Hematopoietic multipotent progenitor cell treated with erythropoietin and hydrocortisone succinate and interleukin-3 and kit ligand, for 6 days (in vitro differentiated cells): ENCODE results near the gene SSPN.
"Not testable (repeated sequence)": the region's sequence is repeated elsewhere in the genome, so short reads cannot be mapped to it uniquely, and the experiment has no call there.

ENCODE experiments used
- DNase-seq: peaks from one replicate; pipeline ENCODE4 v3.0.0-alpha.2; 2015

The SSPN gene

DNA sequence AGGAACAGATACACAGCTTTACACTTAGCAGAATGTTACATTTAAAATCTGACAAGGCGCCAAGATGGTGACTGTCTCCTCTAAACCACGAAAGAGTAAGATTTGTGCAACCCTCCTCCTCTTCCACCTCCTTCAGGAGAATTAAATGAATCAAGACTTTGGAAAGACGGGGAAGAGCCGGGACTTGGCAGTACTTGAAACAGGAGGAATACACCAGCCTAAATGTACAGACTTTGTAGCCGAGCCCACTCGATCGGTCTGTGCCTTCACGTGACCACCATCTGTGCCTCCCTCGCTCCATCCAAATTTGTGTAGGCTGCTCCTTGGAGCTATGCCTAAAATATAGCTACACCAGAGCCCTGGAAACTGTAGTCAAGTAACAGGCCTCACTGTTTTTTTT lies 38.3 kb downstream of the SSPN start:
- no peak for DNase-seq

DNA sequence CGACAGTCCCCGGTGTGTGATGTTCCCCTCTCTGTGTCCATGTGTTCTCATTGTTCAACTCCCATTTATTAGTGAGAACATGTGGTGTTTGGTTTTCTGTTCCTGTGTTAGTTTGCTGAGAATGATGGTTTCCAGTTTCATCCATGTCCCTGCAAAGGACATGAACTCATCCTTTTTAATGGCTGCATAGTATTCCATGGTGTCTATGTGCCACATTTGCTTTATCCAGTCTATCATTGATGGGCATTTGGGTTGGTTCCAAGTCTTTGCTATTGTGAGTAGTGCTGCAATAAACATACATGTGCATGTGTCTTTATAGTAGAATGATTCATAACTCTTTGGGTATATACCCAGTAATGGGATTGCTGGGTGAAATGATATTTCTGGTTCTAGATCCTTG lies 40.1 kb downstream of the SSPN start:
- not testable (repeated sequence) for DNase-seq

DNA sequence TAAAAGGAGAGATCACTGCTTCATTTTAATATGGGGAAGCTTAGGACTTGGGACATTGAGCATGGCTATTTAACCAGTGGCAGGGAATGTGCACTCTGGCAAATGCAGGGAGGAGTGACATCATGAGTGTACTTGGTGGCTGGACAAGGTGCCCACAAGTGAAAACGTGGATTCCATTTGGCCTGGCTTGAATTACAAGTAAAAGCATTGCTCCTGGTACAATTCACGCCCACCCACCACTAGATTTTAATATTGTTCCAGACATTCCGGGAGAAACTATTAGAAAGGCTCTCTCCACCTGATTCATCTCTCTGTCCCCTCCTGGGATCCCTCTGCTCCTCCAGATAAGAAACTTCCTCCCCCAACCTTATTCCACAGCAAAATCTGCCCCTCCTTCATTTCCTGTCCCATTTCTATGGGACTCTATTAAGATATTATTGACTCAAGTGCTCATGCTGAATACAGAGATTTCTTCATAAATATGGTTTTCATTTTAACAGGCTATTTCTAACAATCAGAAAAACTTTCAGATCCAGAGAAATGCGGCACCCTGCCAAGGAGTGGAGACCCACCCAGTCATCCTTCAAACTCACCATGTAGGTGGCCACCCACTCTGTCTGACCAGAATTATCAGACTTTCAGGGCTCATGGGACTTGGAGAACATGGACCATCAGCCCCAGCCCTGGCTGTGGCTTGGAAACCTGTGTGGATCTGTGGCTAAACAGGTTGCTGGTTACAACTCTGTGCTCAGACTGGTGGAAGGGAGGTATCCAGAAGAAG lies 43.2 kb downstream of the SSPN start:
- DNase-seq: no peak

DNA sequence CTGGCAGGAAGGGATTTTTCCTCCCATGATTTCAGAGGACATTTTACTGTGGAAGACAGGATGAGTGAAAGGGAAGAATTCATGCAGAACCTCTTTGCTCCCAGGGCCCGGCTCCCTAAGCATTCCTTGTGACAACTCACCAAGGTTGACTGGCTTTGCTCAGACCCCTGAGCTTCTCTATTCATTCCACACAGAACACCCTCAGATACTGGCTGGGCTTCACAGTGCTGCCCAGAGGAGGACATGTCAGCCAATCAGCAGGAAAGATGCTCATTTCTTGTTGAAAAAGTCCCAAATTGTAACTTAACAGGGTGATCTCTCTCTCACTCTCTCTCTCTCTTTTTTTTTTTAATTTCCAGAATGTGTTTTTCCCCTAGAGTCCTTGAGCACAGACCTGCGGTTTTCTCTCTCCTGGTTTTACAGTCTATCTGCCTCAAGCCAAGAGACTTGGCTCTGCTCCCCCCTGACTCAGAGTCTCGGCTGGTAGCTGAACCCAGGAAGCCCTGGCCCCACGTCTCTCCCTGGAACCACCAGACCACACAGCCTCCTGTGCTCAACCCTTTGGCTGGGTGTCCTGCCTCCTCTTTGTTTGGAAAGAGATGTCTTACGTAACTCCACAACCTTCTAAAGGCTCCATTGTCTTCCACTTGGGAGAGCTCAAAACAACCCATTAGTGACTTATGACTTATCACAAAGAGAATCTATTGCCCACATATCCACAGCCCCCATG lies 43.9 kb downstream of the SSPN start:
- DNase-seq: no peak

DNA sequence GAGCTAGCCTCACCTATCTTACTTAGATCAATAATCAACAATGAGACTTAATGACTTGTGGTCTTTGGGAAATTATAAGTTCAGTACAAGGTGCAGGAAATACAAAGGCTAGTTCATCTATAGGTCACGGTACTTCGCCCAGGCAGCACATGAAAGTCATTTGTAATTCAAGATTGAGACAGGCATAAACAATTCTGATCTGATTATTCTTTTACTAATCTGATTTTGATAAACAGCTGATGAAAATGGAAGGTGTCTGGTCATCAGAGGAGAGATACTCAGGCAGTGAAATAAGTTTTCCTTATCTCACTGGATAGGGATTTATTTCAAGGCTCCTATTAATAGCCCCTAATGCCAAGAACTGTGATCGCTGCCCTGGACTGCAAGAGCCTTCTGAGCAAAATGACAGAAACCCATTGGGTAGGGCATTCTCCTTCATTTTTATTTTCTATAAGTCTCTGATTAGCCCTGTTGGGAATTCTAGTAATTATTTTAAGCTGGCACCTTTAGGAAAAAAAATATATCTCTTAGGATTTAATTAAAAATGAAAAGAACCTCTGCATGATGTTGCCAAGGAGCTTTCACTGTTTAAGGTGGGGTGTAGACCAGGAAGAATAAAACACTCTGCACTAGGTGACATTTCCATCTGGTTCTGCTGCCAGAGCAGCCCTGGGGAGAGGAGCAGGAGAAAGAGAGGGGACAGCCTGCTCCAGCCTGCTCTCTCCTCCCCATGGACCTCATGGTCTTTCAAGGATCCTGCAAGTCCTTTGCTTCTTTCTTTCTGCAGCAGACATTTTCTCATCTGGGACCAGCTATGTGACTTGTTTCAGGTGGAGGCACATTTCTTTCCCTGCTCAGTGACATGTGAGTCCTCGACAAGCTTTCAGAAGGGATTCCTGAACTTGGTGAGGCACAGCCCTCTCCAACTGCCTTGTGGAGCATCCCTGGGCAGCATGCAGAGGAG lies 44.8 kb downstream of the SSPN start:
- no peak for DNase-seq

DNA sequence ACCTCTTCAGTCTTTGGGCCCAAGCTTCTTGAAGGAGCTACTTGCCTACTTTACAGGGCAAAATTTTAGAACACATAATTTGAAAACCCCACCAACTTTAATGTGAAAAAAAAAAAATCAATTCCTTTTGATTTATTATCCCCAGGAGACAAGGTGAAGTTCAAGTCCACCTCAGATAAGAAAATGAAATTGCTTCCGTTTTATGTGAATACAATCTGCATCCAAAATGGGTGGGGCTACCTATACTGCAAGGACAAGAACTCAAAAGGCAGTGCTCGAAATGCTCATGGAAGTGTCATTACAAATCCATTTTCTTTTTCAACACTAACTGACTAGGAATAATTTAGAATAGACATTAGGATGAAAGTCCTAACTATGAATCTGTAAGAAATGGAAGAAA lies 45.7 kb downstream of the SSPN start:
- DNase-seq: no peak

DNA sequence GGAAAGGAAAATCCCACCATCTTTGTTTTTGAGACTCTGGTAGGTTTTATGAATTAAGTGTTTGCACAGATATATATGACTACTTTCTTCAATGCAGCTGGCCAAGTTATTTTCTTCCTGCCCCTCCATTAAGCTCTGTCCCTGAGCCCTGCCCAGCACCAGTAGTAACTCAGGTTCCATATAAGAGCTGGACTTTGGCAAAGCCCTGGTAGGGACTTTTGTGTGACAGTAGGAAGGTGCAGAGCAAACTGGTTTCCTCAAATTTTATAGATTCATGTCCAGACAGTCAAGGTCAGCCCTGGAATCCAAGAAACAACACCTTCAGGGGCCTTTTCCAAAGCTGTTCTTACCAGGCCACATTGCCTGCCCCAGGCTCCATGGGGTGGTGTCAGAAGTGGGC lies 47.3 kb downstream of the SSPN start:
- no peak for DNase-seq

DNA sequence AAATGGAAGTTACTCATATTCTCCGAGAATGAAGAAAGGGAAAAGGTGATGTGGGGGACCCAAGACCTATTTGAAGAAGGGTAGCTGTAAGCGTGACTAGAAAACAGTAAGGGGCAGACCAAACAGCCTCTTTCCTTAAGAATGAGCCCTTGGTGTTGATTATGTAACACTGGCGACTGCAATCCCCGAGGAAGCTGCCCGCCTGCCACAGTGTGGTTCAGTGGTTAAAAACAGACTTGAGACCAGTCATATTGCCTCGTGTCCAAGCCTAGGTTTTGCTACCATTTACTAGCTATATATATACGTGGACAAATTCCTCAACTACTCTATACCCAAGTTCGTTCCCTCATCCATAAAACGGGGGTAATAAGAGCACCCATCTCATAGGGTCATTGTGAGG lies 49.1 kb downstream of the SSPN start:
- no peak for DNase-seq

DNA sequence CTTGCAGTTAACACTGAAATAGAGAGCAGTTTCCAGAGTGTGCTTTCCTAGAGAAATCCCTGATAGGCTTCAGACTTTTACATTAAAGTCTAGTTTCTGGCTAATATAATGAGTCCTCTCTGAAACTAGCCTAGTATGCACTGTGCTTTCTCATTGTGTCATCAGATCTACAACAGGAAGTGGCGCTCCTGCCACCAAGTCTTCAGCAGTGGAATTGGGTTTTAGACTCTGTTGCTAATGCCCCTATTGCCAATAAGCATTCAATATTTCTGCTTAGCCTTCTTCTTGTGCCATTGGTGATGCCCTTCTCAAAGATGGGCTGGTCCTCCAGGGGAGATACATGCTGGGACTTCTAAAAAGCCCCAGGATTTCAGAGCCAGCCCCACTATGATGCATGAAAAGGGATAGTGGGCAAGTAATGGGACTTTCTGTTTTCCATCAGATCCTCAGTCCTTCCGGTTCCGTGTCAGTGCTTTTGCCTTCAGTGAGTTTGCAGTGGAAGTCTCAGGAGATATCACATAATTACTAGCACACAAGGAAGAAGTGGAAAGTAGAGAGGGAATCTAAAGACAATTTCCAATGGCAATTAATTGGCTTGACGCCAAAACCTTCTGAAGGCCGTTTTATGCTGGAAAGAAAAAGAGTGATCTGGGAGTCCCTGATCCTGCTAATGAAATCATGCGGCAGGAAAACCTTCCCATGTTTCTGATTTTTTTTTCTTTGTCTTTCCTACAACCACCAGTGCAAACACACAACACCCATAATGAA lies 50.0 kb downstream of the SSPN start:
- peak; percentile 14 for DNase-seq

DNA sequence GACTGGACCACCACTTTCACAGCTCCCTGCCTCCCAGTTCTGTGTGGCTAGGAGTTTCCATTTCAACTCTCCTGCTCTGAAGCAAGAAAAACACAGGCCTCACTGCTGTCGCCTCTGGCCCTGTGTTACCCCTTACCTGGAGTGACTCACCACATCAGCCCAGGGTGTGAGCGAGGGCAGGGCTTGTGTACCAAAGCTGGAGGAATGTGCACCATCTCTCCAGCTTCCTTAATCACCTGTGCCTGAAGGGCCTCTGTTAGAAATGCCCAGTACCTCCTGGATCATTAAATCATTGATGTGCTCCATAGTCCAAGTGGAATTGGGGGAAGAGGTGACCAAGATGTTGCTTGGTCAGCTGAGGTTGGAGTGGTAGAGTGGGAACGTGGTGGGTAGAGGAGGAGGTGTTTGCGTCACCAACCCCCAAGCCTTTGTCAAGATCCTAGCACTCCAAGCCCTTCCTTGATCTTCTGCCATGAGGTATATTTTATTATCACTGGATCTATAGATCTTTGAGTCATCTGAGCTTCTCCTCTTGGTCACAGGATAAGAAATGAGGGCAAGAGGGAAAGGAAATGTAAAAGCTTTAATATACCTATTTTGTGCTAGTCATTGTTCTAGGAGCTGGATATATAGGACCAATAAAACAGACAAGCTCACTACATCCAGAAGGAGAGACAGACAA lies 51.3 kb downstream of the SSPN start:
- no peak for DNase-seq

DNA sequence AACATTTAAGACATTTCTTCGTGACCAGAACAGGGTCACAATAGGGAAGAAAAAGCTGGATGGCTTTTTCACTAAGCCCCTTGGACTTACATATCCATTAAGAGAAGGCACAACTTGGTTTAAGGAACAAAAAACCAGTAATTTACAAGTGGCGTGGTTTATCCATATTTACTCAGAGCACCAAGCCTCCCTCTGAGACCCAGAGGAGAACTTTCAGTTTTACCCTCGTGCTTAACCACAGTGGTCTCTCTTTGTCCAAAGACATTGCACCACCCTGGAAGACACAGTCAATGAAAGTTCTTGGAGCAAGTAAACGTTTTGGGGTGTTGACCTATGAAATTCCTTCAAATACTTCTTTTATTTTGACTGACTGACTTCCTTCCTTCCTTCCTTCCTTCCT lies 52.5 kb downstream of the SSPN start:
- DNase-seq: no peak

DNA sequence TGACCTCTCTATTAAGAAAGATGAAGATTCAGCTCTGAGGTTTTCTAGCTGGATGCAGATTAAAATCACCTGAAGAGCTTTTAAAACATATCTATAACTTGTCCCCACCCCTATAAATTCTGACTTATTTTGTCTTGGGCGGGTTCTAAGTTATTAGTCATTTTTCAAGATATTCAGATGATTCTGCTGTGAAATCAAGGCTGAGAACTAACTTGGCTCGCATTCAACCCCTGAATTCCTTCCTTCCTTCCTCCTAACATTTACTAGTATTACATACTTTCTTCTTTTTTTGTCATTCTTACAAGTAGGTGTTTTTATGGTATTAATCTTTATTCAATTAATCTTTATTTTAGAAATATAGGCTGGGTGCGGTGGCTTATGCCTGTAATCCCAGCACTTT lies 55.4 kb downstream of the SSPN start:
- DNase-seq: no peak

DNA sequence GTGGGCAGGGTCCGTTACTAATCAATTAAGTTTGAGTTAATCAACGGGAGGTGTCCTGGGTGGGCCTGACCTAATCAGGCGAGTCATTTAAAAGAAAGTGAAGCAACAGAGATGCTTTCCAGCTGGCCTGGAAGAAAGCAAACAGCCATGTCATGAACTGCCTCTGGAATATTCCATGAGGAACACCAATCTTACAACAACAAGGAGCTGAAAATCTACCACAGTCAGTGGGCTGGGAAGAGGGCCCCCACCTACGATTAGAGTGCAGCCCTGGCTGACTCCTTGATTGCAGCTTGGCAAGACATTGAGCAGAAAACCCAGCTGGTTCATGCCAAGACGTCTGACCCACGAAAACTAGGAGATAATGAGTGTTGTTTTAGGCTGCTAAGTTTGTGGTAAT lies 56.2 kb downstream of the SSPN start:
- DNase-seq: no peak

DNA sequence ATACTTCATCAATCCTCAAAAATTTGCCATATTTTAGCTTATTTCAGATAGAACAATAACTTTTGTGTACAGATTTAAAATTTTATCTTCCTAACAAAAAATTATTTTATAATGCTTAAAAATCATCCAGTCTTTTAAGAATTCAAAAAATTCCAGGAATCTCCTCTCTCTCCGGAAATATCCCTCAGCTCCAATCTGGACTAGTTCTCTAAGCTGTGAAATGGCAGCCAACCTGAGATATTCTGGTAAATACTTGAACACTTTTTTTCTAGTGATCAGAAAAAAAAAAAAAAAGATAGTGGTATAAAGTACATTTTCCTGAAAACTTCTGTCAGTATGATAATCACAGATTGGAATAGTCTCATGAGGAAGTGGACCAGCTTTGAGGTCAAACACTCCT lies 57.6 kb downstream of the SSPN start:
- DNase-seq: no peak

DNA sequence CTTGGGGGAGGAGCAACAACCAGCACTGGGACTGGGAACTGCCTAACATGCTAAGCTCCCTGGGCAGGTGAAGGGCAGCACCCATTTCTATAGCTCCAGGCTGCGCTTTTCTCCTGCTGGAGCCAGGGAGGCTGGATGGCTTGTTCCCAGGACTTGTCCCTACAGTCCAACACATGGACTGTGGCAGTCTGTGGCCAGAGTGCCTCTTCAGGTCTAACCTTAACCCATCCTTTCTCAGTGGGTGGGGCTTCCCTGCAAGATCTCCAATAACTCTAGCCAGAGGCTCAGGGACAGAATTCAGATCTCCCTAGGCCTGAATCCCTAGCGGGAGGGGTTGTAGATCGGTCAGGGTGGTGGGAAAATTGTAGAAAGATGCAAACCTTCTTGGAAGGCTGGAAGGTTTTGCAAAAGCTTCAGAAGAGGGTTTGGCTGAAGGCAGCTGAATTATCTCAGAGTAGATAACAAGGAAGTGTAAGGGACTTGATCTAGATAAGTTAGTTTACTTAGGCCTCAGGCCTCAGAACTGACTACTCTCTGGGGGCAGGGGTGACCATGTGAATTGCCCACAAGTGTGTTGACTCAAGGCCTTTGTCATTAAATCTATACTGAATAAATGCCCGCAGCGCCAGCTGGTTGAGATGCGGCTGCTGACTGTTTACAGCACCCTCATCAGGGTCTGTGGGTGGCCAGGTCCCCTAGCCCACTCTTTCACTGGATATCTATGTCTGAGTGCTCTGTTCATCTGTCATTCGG lies 60.7 kb downstream of the SSPN start:
- no peak for DNase-seq

DNA sequence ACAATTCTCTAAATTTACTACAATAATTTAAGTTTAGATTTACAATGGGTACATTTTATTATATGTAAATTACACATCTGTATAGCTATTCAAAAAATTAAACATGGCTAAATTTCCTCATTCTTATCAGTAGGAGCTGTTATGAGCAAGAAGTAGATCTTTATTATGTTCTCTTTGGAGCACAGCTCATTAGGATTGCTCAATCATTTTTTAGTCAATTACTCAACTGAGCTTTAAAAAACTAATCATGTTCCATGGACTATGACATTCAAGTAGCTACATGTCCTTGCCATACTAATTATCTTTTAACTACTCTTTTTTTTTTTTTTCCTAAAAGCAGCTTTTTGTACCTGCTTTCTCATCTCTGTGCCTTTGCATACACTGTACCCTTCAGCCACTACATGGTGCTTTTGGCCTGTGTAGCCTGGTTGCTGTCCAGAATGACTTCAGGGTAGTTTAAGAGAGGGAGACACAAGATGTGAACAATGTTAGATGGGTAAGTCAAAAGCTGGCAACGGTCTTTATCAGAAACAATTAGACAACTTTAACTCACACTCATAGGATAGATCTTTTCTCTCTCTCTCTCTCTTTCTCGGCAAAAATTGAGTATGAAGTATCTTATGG lies 69.0 kb downstream of the SSPN start:
- DNase-seq: no peak

DNA sequence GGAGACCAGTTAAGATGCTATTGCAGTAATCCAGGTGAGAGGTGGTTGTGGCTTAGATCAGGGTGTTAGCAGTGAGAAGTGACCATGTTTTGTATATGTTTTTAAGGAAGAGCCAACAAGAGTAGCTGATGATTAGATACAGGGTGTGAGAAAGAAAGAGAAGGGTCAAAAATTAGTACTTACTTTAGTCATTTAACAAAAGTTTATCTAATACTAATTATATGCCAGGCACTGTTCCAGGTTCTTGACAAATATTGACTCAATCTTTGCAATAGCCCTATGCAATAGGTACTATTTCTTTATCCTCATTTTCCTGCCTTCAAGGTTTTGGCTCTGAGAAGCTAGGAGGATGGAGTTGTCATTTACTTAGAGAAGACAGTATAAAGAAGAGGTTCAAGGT lies 70.2 kb downstream of the SSPN start:
- no peak for DNase-seq

DNA sequence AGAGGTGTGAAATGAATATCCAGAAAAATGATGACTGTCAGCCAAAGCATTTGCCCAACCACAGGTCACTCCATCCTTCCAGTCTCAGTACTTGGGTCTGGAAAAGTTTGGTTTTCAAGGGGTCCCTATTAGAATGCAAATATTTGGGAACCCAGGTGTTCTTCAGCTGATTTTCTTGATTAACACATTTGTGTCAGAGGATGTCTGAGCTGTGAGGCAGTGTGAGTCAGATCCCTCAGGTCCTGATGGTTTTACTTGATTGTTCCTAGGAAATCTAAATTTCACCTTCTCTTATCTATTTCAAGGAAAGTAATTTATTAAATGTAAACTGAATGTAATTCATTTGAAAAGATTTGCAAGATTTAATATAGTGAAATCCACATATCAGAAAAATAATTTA lies 71.5 kb downstream of the SSPN start:
- DNase-seq: no peak

DNA sequence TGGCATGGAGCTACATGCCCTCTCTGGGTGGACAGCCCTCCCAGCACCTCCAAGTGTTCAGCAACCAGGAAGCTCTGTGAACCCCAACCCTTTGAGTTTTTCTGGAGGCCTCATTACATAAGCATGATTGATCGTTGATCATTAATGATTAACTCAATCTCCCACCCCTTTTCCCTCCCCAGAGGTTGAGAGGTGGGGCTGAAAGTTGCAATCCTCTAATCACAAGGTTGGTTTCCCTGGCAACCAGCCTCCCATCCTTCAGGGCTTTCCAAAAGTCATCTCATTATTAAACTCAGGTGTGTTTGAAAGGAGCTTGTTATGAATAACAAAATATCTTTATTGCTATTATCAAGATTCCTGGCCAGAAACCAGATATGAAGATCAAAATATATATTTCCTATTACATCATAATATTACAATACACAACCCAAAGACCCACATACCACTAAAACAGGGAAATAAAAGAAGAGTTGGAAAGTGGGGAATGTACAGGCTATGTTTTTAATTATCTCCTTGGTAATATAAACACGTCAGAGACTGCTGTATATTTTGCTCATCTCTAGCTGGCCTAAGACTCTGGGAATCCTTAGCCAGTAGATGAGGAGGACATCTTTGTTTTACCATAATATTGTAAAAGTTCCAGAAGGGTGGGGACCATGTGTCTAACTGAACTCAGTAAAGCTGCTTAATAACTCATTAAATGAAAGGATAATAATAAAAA lies 73.6 kb downstream of the SSPN start:
- DNase-seq: no peak
